Measurements from ENCODE around the gene POTEI.
"Not testable (repeated sequence)": the region's sequence is repeated elsewhere in the genome, so short reads cannot be mapped to it uniquely, and the experiment has no call there.

Gene POTEI

GRCh38 chr2:130509228-130509627 lies at the start of gene POTEI:
POTEI (minus strand) TSS chr2:130509328; CDS start chr2:130509235, 93 bp downstream.
- H3K4me3 Mint-ChIP-seq; H3K36me3 Mint-ChIP-seq (ENCODE audit: low read depth); H3K9me3 Mint-ChIP-seq; H3K4me1 Mint-ChIP-seq (ENCODE audit: low read depth); H3K27ac Mint-ChIP-seq; H3K27me3 Mint-ChIP-seq: not testable (repeated sequence)

GRCh38 chr2:130556441-130556840 lies 47.3 kb upstream of the POTEI start:
- not testable (repeated sequence) for H3K36me3 Mint-ChIP-seq (ENCODE audit: low read depth); H3K4me3 Mint-ChIP-seq; H3K27ac Mint-ChIP-seq; H3K27me3 Mint-ChIP-seq; H3K9me3 Mint-ChIP-seq; H3K4me1 Mint-ChIP-seq (ENCODE audit: low read depth)

GRCh38 chr2:130554178-130554577 lies 45.0 kb upstream of the POTEI start:
- not testable (repeated sequence) for H3K9me3 Mint-ChIP-seq; H3K27me3 Mint-ChIP-seq; H3K36me3 Mint-ChIP-seq (ENCODE audit: low read depth); H3K27ac Mint-ChIP-seq; H3K4me3 Mint-ChIP-seq; H3K4me1 Mint-ChIP-seq (ENCODE audit: low read depth)

GRCh38 chr2:130549475-130549874 lies 40.3 kb upstream of the POTEI start:
- not testable (repeated sequence) for H3K27me3 Mint-ChIP-seq; H3K9me3 Mint-ChIP-seq; H3K4me3 Mint-ChIP-seq; H3K36me3 Mint-ChIP-seq (ENCODE audit: low read depth); H3K27ac Mint-ChIP-seq; H3K4me1 Mint-ChIP-seq (ENCODE audit: low read depth)

- not testable (repeated sequence) for H3K27me3 Mint-ChIP-seq; H3K27ac Mint-ChIP-seq; H3K4me1 Mint-ChIP-seq (ENCODE audit: low read depth); H3K9me3 Mint-ChIP-seq; H3K36me3 Mint-ChIP-seq (ENCODE audit: low read depth); H3K4me3 Mint-ChIP-seq
Observed at GRCh38 chr2:130548418-130548817, 39.3 kb upstream of the POTEI start.

GRCh38 chr2:130544978-130545377 lies 35.9 kb upstream of the POTEI start:
- H3K9me3 Mint-ChIP-seq; H3K27ac Mint-ChIP-seq; H3K4me3 Mint-ChIP-seq; H3K4me1 Mint-ChIP-seq (ENCODE audit: low read depth); H3K27me3 Mint-ChIP-seq; H3K36me3 Mint-ChIP-seq (ENCODE audit: low read depth): not testable (repeated sequence)

- not testable (repeated sequence) for H3K36me3 Mint-ChIP-seq (ENCODE audit: low read depth); H3K27ac Mint-ChIP-seq; H3K9me3 Mint-ChIP-seq; H3K27me3 Mint-ChIP-seq; H3K4me1 Mint-ChIP-seq (ENCODE audit: low read depth); H3K4me3 Mint-ChIP-seq
Observed at GRCh38 chr2:130543785-130544528, 34.8 kb upstream of the POTEI start.

- H3K27me3 Mint-ChIP-seq; H3K4me1 Mint-ChIP-seq (ENCODE audit: low read depth); H3K9me3 Mint-ChIP-seq; H3K36me3 Mint-ChIP-seq (ENCODE audit: low read depth); H3K27ac Mint-ChIP-seq; H3K4me3 Mint-ChIP-seq: not testable (repeated sequence)
Observed at GRCh38 chr2:130542789-130543188, 33.7 kb upstream of the POTEI start.

- not testable (repeated sequence) for H3K9me3 Mint-ChIP-seq; H3K27me3 Mint-ChIP-seq; H3K27ac Mint-ChIP-seq; H3K36me3 Mint-ChIP-seq (ENCODE audit: low read depth); H3K4me3 Mint-ChIP-seq; H3K4me1 Mint-ChIP-seq (ENCODE audit: low read depth)
Observed at GRCh38 chr2:130538271-130538670, 29.1 kb upstream of the POTEI start.

GRCh38 chr2:130536654-130537053 lies 27.5 kb upstream of the POTEI start:
- H3K4me1 Mint-ChIP-seq (ENCODE audit: low read depth); H3K36me3 Mint-ChIP-seq (ENCODE audit: low read depth); H3K4me3 Mint-ChIP-seq; H3K27me3 Mint-ChIP-seq; H3K27ac Mint-ChIP-seq; H3K9me3 Mint-ChIP-seq: not testable (repeated sequence)

GRCh38 chr2:130531672-130532071 lies 22.5 kb upstream of the POTEI start:
- H3K27me3 Mint-ChIP-seq; H3K27ac Mint-ChIP-seq; H3K4me3 Mint-ChIP-seq; H3K36me3 Mint-ChIP-seq (ENCODE audit: low read depth); H3K4me1 Mint-ChIP-seq (ENCODE audit: low read depth); H3K9me3 Mint-ChIP-seq: not testable (repeated sequence)

GRCh38 chr2:130531225-130531624 lies 22.1 kb upstream of the POTEI start:
- not testable (repeated sequence) for H3K27ac Mint-ChIP-seq; H3K36me3 Mint-ChIP-seq (ENCODE audit: low read depth); H3K4me3 Mint-ChIP-seq; H3K4me1 Mint-ChIP-seq (ENCODE audit: low read depth); H3K27me3 Mint-ChIP-seq; H3K9me3 Mint-ChIP-seq

- H3K27ac Mint-ChIP-seq; H3K9me3 Mint-ChIP-seq; H3K36me3 Mint-ChIP-seq (ENCODE audit: low read depth); H3K4me1 Mint-ChIP-seq (ENCODE audit: low read depth); H3K27me3 Mint-ChIP-seq; H3K4me3 Mint-ChIP-seq: not testable (repeated sequence)
Observed at GRCh38 chr2:130530212-130530611, 21.1 kb upstream of the POTEI start.

- not testable (repeated sequence) for H3K36me3 Mint-ChIP-seq (ENCODE audit: low read depth); H3K9me3 Mint-ChIP-seq; H3K4me1 Mint-ChIP-seq (ENCODE audit: low read depth); H3K4me3 Mint-ChIP-seq; H3K27me3 Mint-ChIP-seq; H3K27ac Mint-ChIP-seq
Observed at GRCh38 chr2:130529545-130529944, 20.4 kb upstream of the POTEI start.

GRCh38 chr2:130527365-130527967 lies 18.3 kb upstream of the POTEI start:
- not testable (repeated sequence) for H3K36me3 Mint-ChIP-seq (ENCODE audit: low read depth)

GRCh38 chr2:130522390-130522789 lies 13.3 kb upstream of the POTEI start:
- H3K9me3 Mint-ChIP-seq; H3K27ac Mint-ChIP-seq; H3K36me3 Mint-ChIP-seq (ENCODE audit: low read depth); H3K4me1 Mint-ChIP-seq (ENCODE audit: low read depth); H3K4me3 Mint-ChIP-seq; H3K27me3 Mint-ChIP-seq: not testable (repeated sequence)

More at GRCh38 chr2:130527365-130527967, 18.3 kb upstream of the POTEI start:
- H3K27me3 Mint-ChIP-seq; H3K9me3 Mint-ChIP-seq; H3K27ac Mint-ChIP-seq; H3K4me1 Mint-ChIP-seq (ENCODE audit: low read depth); H3K4me3 Mint-ChIP-seq: not testable (repeated sequence)
